Endothelial cell of umbilical vein (primary cell): ENCODE results near the gene HIPK1.

Source experiments
- CTCF ChIP-seq, 2 donors: IDR thresholded peaks; 1 replicate in 1 of 2; 2 replicates in 1 of 2; pipeline ENCODE4 v1.5.1; 2011; ENCODE audit warnings: low read length in 2 of 2, mild to moderate bottlenecking in 2 of 2, moderate library complexity in 2 of 2, control low read depth in 1 of 2, inconsistent platforms in 1 of 2, low read depth in 1 of 2; ENCODE audit not compliant: insufficient read depth in 1 of 2; ENCODE audit errors: extremely low read depth in 1 of 2
- POLR2AphosphoS5 ChIP-seq: IDR thresholded peaks from 2 replicates; pipeline ENCODE4 v1.6.1; 2012; ENCODE audit warnings: low read depth, mild to moderate bottlenecking, control low read depth, low read length, moderate library complexity; ENCODE audit not compliant: insufficient read depth

- peak; percentile 10 to 26 for TF ChIP-seq CTCF (IDR thresholded peaks at IDR 0.05; ENCODE audit: extremely low read depth in 1 of 2, insufficient read depth in 1 of 2, low read depth in 1 of 2, low read length in 2 of 2)
- TF ChIP-seq POLR2AphosphoS5, result no peak
These were observed 19.9 kb downstream of the HIPK1 start for GRCh38 chr1:113949007-113949406.
